H1 (cell line): ENCODE data around the gene ZNF506. TPM values are rescaled to one million over a fixed set of nuclear protein-coding genes. Genes with fewer than 3 reads are reported as not detected.

Source experiments
- CTCF ChIA-PET: fragments of 300-600 bp; sonication (Branson Sonifier 250); formaldehyde crosslinking; loops from one replicate; lab custom pipeline; 2021; ENCODE audit not compliant: partially characterized antibody; lab: Charles Lee
- POLR2A ChIA-PET: fragments of 300-600 bp; sonication (Branson Sonifier 250); formaldehyde crosslinking; loops from one replicate; lab custom pipeline; 2021; ENCODE audit warnings: inconsistent platforms; ENCODE audit not compliant: partially characterized antibody; lab: Charles Lee
- DNase-seq, 2 experiments: peaks; one replicate each; pipeline versions ENCODE4 v3.0.0 to v3.0.0-alpha.2; 2010 to 2022; ENCODE audit warnings: low spot score in 2 of 2, low read depth in 1 of 2, mixed read lengths in 1 of 2
- FAIRE-seq: peaks from 2 replicates; lab custom pipeline; 2011; peaks lifted over from hg19 to GRCh38; lab: Jason Lieb, UNC
- H2AFZ ChIP-seq: 2 replicates; pipeline ENCODE4 v1.8.1; 2012; ENCODE audit warnings: low read length, inconsistent platforms
- H2AK5ac ChIP-seq: 2 replicates; pipeline ENCODE4 v1.6.1; 2013; ENCODE audit warnings: low read depth, low read length
- H2BK120ac ChIP-seq: replicated peaks from 2 replicates; pipeline ENCODE3; 2013; ENCODE audit warnings: low read depth, low read length, inconsistent platforms
- H2BK12ac ChIP-seq: 2 replicates; pipeline ENCODE4 v1.6.1; 2013; ENCODE audit warnings: low read depth, low read length
- H2BK15ac ChIP-seq: 2 replicates; pipeline ENCODE4 v1.6.1; 2013; ENCODE audit warnings: low read length
- H2BK20ac ChIP-seq: 2 replicates; pipeline ENCODE4 v1.6.1; 2013; ENCODE audit warnings: low read length
- H2BK5ac ChIP-seq: 2 replicates; pipeline ENCODE4 v1.6.1; 2013; ENCODE audit warnings: low read depth, low read length
- H3K14ac ChIP-seq: 2 replicates; pipeline ENCODE4 v1.6.1; 2013; ENCODE audit warnings: inconsistent platforms; ENCODE audit not compliant: insufficient read length
- H3K18ac ChIP-seq: 2 replicates; pipeline ENCODE4 v1.6.1; 2013; ENCODE audit warnings: low read length; ENCODE audit errors: extremely low read depth
- H3K23ac ChIP-seq: 2 replicates; pipeline ENCODE4 v1.6.1; 2013; ENCODE audit warnings: inconsistent platforms; ENCODE audit not compliant: insufficient read length
- H3K23me2 ChIP-seq: 2 replicates; pipeline ENCODE4 v1.6.1; 2013; ENCODE audit warnings: low read depth, low read length
- H3K27ac ChIP-seq: 2 replicates; pipeline ENCODE4 v1.6.1; 2011; ENCODE audit warnings: low read depth, low read length, inconsistent platforms
- H3K27me3 ChIP-seq, 4 experiments: replicated peaks in 1 of 4; 1 replicate in 1 of 4; 2 replicates in 3 of 4; pipeline versions ENCODE4 v1.6.1 to v1.8.1; 2011 to 2013; ENCODE audit warnings: low read length in 3 of 4, mild to moderate bottlenecking in 3 of 4, inconsistent platforms in 2 of 4, mixed read lengths in 2 of 4, moderate library complexity in 1 of 4; ENCODE audit not compliant: control insufficient read depth in 3 of 4, insufficient read depth in 3 of 4; ENCODE audit errors: extremely low read depth in 1 of 4
- H3K36me3 ChIP-seq, 4 experiments: 2 replicates each; pipeline versions ENCODE4 v1.6.1 to v1.8.1; 2011 to 2013; ENCODE audit warnings: mild to moderate bottlenecking in 4 of 4, low read length in 3 of 4, moderate library complexity in 2 of 4, control low read depth in 1 of 4, inconsistent platforms in 1 of 4; ENCODE audit not compliant: insufficient read depth in 4 of 4, control insufficient read depth in 2 of 4
- H3K4ac ChIP-seq: replicated peaks from 2 replicates; pipeline ENCODE3; 2013; ENCODE audit warnings: low read length, low read depth, mixed read lengths, inconsistent platforms; ENCODE audit not compliant: insufficient read length
- H3K4me1 ChIP-seq, 4 experiments: replicated peaks in 1 of 4; 1 replicate in 1 of 4; 2 replicates in 3 of 4; pipeline versions ENCODE4 v1.6.1 to v1.8.1; 2011 to 2013; ENCODE audit warnings: low read length in 3 of 4, inconsistent platforms in 2 of 4, mixed read lengths in 1 of 4; ENCODE audit not compliant: insufficient read depth in 4 of 4, control insufficient read depth in 3 of 4
- H3K4me2 ChIP-seq, 2 experiments: 2 replicates each; pipeline versions ENCODE4 v1.6.1 to v1.8.1; 2011 to 2013; ENCODE audit warnings: low read depth in 2 of 2, low read length in 2 of 2, control low read depth in 1 of 2, inconsistent platforms in 1 of 2, mild to moderate bottlenecking in 1 of 2; ENCODE audit not compliant: insufficient read depth in 1 of 2
- H3K4me3 ChIP-seq, 4 experiments: fragments of 200-600, 300-600 bp in 1 of 4; sonication (generic), shearing (Covaris generic), sonication (Bioruptor Twin) in 1 of 4; 2 replicates each; pipeline versions ENCODE4 v1.5.1 to v1.8.1; 2011 to 2016; ENCODE audit warnings: low read length in 4 of 4, low read depth in 3 of 4, control low read depth in 2 of 4, inconsistent platforms in 2 of 4, mild to moderate bottlenecking in 2 of 4, mixed read lengths in 1 of 4, moderate library complexity in 1 of 4; ENCODE audit not compliant: insufficient read depth in 2 of 4; ENCODE audit errors: extremely low read depth in 1 of 4
- H3K56ac ChIP-seq: replicated peaks from 2 replicates; pipeline ENCODE3; 2013; ENCODE audit warnings: low read depth, mild to moderate bottlenecking, mixed read lengths, low read length, inconsistent platforms; ENCODE audit not compliant: insufficient read length
- H3K79me1 ChIP-seq: 2 replicates; pipeline ENCODE4 v1.6.1; 2013; ENCODE audit warnings: low read depth, low read length, control low read depth
- H3K79me2 ChIP-seq, 2 experiments: 2 replicates each; pipeline versions ENCODE4 v1.6.1 to v1.8.1; 2012 to 2013; ENCODE audit warnings: low read length in 2 of 2, mild to moderate bottlenecking in 2 of 2, inconsistent platforms in 1 of 2; ENCODE audit not compliant: insufficient read depth in 2 of 2, control insufficient read depth in 1 of 2
- H3K9ac ChIP-seq, 4 experiments: replicated peaks in 1 of 4; 1 replicate in 1 of 4; 2 replicates in 3 of 4; pipeline versions ENCODE4 v1.6.1 to v1.8.1; 2011 to 2013; ENCODE audit warnings: low read depth in 3 of 4, low read length in 3 of 4, control low read depth in 2 of 4, mild to moderate bottlenecking in 2 of 4, moderate library complexity in 2 of 4, inconsistent platforms in 1 of 4; ENCODE audit errors: extremely low read depth in 1 of 4
- H3K9me3 ChIP-seq, 2 experiments: 2 replicates each; pipeline versions ENCODE4 v1.6.1 to v1.8.1; 2012 to 2013; ENCODE audit warnings: mild to moderate bottlenecking in 2 of 2, moderate library complexity in 2 of 2, control low read depth in 1 of 2, inconsistent platforms in 1 of 2, low read depth in 1 of 2, low read length in 1 of 2, mixed read lengths in 1 of 2; ENCODE audit not compliant: insufficient read depth in 2 of 2
- H4K20me1 ChIP-seq, 2 experiments: replicated peaks in 1 of 2; 2 replicates each; pipeline versions ENCODE3 to v1.8.1; 2011 to 2013; ENCODE audit warnings: inconsistent platforms in 2 of 2, low read length in 2 of 2, mild to moderate bottlenecking in 1 of 2; ENCODE audit not compliant: insufficient read depth in 2 of 2, control insufficient read depth in 1 of 2
- H4K5ac ChIP-seq: 2 replicates; pipeline ENCODE4 v1.6.1; 2013; ENCODE audit warnings: low read length, low read depth, mixed read lengths, inconsistent platforms; ENCODE audit not compliant: insufficient read length
- H4K8ac ChIP-seq: 2 replicates; pipeline ENCODE4 v1.8.0; 2013; ENCODE audit warnings: mild to moderate bottlenecking, moderate library complexity, low read length, inconsistent platforms; ENCODE audit not compliant: insufficient read depth; ENCODE audit errors: extremely low read depth
- H4K91ac ChIP-seq: replicated peaks from 2 replicates; pipeline ENCODE3; 2013; ENCODE audit warnings: low read length, mixed read lengths, inconsistent platforms; ENCODE audit not compliant: insufficient read length
- MAFK ChIP-seq: IDR thresholded peaks from 2 replicates; pipeline ENCODE4 v1.6.1; 2012; ENCODE audit warnings: low read depth, mild to moderate bottlenecking, improper control_type of control experiment, low read length
- RAD21 ChIP-seq, 2 experiments: IDR thresholded peaks in 1 of 2; conservative IDR thresholded peaks in 1 of 2; 2 replicates each; pipeline ENCODE4 v1.6.1; 2011; ENCODE audit warnings: low read depth in 2 of 2, low read length in 2 of 2, improper control_type of control experiment in 1 of 2, inconsistent platforms in 1 of 2, mild to moderate bottlenecking in 1 of 2, moderate library complexity in 1 of 2
- SIN3A ChIP-seq, 2 experiments: IDR thresholded peaks in 1 of 2; conservative IDR thresholded peaks in 1 of 2; 2 replicates each; pipeline ENCODE4 v1.6.1; 2011 to 2012; ENCODE audit warnings: low read length in 2 of 2, improper control_type of control experiment in 1 of 2, low read depth in 1 of 2, mild to moderate bottlenecking in 1 of 2
- WGBS, 2 experiments: shearing (Covaris generic) in 1 of 2; methylation state at CpG; one replicate each; pipeline versions ENCODE4 v1.1.6 to v1.1.7; 2013 to 2015; ENCODE audit warnings: low lambda C conversion rate in 2 of 2, mixed read lengths in 2 of 2, inconsistent platforms in 1 of 2, low coverage in 1 of 2, missing lambda C conversion rate in 1 of 2; ENCODE audit not compliant: insufficient replicate concordance in 2 of 2, insufficient coverage in 1 of 2, insufficient read length in 1 of 2; ENCODE audit errors: extremely low coverage in 1 of 2, missing lambda C conversion rate in 1 of 2; 5-methylcytosine and 5-hydroxymethylcytosine counted together
- polyA plus RNA-seq, 7 experiments: library from polyadenylated mRNA; depleted of rRNA in 3 of 7; stranded (reverse) in 5 of 7; unstranded in 2 of 7; fragments of >200 nt in 5 of 7; fragments of 200-250 nt in 2 of 7; gene quantifications; 1 replicate in 5 of 7; 2 replicates in 1 of 7; 4 replicates in 1 of 7; pipeline versions ENCODE4 v1.2.1 to v1.2.3, GENCODE V29; 2011 to 2013; ENCODE audit warnings: missing spikeins in 2 of 7, mixed read lengths in 2 of 7
- total RNA-seq: library from RNA; stranded (reverse); fragmentation: NEBNext Ultra II Directional; extraction: Animal tissue kit (Norgen Biotek cat#: 25700); gene quantifications from 2 replicates; pipeline ENCODE4 v1.2.1, GENCODE V29; 2021
- TF ChIP-seq, protein P1 (sequence below), 3 experiments: IDR thresholded peaks; 1 replicate in 2 of 3; 2 replicates in 1 of 3; pipeline versions ENCODE4 v1.5.1 to v1.6.1; 2011; ENCODE audit warnings: low read length in 3 of 3, mild to moderate bottlenecking in 3 of 3, inconsistent platforms in 2 of 3, low read depth in 1 of 3, moderate library complexity in 1 of 3; ENCODE audit not compliant: insufficient read depth in 1 of 3; ENCODE audit errors: control extremely low read depth in 1 of 3

Gene ZNF506
- total and polyA plus RNA-seq, 2 of the 8 experiments (the other 6 are each of a cell fraction or from before 2014, with no cell fraction given) = 4.5 to 8.3 TPM

DNA sequence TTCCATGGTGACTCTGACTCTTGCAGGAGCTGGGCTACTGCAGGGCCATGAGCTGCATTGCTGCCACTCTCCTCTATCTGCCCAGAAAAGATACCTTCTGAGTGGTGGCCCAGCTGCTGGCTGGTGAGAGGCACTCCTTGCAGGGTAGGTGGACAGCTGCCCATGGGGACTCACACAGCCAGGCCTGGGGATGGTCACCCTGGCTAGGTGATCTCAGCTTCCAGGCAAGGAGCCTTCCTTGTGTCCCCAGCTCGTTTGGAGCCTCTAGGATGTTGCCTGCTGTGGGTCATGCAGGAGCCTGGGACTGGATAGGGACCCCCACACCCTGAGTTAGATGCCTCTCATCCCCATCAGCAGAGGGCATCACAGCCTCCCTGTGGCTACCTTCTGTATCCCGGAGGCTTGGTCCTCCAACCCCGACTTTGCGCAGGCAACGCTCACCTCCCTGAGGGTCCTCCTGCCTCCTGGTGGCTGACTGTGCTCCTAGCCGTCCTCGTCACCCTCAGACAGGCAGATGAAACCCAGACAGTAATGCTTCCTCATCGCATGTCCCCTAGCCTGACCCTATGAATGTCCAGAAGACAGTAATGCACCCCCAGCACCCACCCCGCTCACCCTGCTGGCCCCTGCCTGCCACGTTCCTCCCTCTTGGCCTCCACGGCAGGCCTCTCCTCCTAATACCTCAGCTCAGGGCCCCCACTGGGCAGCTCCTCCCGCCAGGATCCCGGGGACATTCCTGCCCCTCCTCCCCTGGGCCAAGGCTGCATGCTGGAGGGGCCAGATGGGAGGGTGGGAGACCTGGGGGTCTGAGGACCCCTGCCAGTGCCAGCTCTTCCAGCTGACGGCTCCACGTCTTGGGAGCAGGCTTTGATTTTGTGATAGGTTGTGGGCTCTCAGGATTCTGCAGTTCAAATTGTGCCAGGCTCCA, 75.0 kb downstream of the ZNF506 start:
- Histone ChIP-seq H4K5ac (no peak overlapping the region), H4K20me1 (no peaks in the 10 kb centered on the region), H3K9ac (no peak overlapping the region), H3K4me2 (no peak overlapping the region), H2BK12ac (no peak overlapping the region), H3K36me3 (no peaks in the 10 kb centered on the region), H3K27ac (no peak overlapping the region), H3K23me2 (no peaks in the 10 kb centered on the region), H2BK15ac (no peak overlapping the region), H3K56ac (no peak overlapping the region), H2BK120ac (no peak overlapping the region), H4K8ac (no peak overlapping the region; the same call in 1 of the 2 replicates), H3K23ac (no peak overlapping the region), H3K4ac (no peak overlapping the region), H3K27me3 (0 out of 7 replicates have a peak, but pooled peaks cover 0 to 2% (median 0%) of the 10 kb centered on the region in 4 experiments), H4K91ac (no peak overlapping the region), H2AFZ (no peak overlapping the region), H3K79me2 (no peaks in the 10 kb centered on the region), H2AK5ac (no peak overlapping the region), H3K79me1 (no peaks in the 10 kb centered on the region), H3K9me3 (peaks cover 6 to 14% of the 10 kb centered on the region in 2 experiments; a peak in 1 of 4 replicates), H2BK5ac (no peak overlapping the region), H2BK20ac (no peak overlapping the region), H3K18ac (no peak overlapping the region), H3K4me1 (no peaks in the 10 kb centered on the region), H3K14ac (no peak overlapping the region), H3K4me3 (no peak overlapping the region)
- FAIRE-seq (no peak), DNase-seq (no peak)
- no peak for TF ChIP-seq MAFK
- TF ChIP-seq RAD21 (IDR thresholded peaks at IDR 0.05 in 1 of 2, conservative IDR thresholded peaks at IDR 0.05 in 1 of 2; ENCODE audit: low read depth in 2 of 2, low read length in 2 of 2) = peak; percentile 38 to 53
- TF ChIP-seq, protein P1, sequence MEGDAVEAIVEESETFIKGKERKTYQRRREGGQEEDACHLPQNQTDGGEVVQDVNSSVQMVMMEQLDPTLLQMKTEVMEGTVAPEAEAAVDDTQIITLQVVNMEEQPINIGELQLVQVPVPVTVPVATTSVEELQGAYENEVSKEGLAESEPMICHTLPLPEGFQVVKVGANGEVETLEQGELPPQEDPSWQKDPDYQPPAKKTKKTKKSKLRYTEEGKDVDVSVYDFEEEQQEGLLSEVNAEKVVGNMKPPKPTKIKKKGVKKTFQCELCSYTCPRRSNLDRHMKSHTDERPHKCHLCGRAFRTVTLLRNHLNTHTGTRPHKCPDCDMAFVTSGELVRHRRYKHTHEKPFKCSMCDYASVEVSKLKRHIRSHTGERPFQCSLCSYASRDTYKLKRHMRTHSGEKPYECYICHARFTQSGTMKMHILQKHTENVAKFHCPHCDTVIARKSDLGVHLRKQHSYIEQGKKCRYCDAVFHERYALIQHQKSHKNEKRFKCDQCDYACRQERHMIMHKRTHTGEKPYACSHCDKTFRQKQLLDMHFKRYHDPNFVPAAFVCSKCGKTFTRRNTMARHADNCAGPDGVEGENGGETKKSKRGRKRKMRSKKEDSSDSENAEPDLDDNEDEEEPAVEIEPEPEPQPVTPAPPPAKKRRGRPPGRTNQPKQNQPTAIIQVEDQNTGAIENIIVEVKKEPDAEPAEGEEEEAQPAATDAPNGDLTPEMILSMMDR (IDR thresholded peaks at IDR 0.05; ENCODE audit: control extremely low read depth in 1 of 3, insufficient read depth in 1 of 3, low read depth in 1 of 3, low read length in 3 of 3) = peak in 2 of 3 experiments; percentile 52 to 55; a peak in 2 of 4 replicates
- TF ChIP-seq SIN3A (conservative IDR thresholded peaks at IDR 0.05 in 1 of 2, IDR thresholded peaks at IDR 0.05 in 1 of 2; ENCODE audit: low read depth in 1 of 2, low read length in 2 of 2) = no peak
- POLR2A ChIA-PET = interaction anchor here (0.6 to 1.1 kb wide), 3 partner anchors 45 to 108 kb away, joined by 3 to 5 read pairs (median 3); no protein-coding TSS in a partner anchor
- CTCF ChIA-PET = interaction anchor here (0.9 to 1.2 kb wide), 5 partner anchors 8 to 103 kb away, joined by 3 read pairs; partner anchors contain the start of genes GMIP and ZNF506
- 81% methylated on average over 13 of the region's 15 CpGs; no CpG with 5 or more reads in 1 of the 2 experiments for WGBS, 2 experiments
